DMS153 treated with DMSO at 0.1 percent for 48 hours (cell line): Measurements from ENCODE around the gene AATK.

Source experiments
- DNase-seq: peaks from one replicate; lab custom pipeline; 2025; ENCODE audit not compliant: unreplicated experiment; lab: John Stamatoyannopoulos, UW

The AATK gene

DNA sequence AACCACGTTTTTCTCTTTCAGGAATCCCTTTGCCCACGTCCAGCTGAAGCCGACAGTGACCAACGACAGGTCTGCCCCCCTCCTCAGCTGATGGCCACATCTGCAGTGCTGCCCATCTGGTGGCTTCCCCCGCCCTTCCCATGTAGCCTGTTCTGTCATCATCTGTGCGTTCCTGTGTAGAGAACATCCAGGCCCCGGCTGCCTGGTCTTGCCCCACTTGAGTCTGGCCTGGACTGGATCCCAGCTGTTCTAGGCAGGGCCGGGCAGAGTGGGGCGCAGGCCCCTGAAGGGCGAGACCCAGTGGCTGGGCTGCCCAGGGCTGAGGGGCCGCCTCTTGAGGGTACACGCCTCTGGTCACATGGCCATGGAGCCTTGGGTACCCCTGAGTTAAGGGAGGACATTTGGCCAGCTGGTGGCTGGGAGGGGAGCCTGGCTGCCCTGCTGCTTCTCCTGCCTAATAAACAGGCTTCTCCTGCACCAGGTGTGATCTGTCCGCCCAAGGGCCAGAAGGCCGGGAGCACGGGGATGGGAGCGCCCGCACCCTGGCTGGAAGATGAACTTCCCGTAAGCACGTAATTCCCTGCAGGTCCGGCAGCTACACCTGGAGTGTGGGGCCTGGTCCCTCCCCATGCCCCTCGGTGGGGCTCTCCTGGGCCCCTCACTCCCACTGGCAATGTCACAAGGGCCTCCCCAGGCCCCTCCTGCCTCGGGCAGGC is 50.1 kb downstream of the AATK start:
- DNase-seq: no peak

DNA sequence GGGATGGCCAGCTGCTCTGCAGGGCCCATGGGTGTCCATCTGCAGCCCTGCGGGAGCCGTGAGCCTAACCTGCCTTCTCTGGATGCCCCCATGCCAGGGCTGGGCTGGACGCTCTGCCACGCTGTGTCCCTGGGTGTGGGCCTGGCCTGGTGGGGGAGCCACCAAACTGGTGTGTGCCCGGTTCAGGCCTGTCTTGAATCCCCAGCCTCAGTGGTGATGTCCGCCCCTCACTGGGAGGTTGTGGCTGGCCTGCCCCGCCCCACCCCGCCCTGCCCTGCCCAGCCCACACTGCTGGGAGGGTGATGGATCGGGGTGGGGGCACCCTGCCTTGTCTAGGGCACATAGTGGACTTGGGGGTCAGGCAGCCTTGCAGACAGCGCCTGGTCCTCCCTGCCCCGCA is 50.8 kb downstream of the AATK start:
- DNase-seq: no peak

DNA sequence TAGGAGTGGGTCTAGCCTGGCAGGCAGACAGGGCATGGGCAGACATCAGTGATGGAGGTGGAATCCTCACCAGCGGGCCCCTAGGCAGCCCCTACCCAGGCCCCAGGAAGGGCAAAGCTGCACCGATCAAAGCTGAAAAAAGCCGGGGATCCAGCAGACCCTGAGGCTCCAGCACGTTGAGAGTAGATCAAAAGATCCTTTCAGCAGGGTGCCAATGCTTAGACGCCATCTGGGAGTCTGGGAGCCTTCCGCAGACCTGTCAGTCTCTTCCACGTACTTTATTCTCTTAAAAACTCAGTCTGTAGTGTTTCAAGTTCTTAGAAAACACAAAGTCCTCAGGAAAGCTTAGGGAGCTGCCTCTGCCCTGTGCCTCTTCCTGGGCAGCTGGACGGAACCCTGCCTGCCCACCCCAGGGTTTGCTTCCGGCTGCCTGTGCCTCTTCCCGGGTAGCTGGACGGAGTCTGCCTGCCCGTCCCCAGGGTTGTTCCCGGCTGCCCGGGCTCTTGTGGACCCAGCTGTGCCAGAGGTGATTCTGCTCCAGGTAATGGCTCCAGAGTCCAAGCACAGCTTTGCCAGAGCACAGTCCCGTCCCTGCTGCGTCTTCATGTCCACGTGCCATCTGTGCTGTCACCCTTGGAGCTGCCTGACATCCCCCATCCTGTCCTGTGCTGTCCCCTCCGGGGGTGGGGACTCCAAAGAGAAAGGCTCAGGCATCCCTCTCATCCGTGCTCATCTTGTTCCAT is 51.5 kb downstream of the AATK start:
- no peak for DNase-seq

DNA sequence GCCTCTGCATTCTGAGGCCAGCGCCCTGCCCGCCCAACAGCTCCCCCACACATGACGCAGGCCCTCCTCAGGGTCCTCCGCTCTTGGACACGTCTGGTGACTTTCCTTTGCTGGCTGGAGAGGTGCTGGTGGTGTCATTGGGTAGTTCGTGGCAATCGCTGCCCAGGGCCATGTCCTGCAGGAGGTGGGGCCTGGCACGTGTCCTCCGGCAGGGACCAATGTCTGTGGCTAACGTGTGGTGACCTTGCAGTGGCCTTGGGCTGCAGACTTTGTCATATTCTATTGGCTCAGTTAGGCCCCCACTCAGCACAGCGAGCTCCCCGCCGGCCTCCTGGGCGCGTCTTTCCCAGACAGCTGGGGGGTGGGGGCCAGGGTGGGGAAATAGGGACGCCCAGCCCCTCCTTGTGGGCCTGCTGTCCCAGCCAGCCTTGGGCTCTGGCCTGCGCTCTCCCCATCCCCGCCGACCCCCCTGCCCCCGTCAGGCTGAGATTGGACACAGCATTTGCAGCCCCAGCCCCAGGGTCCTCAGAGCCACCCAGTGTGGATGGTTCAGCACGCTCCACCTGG is 52.8 kb downstream of the AATK start:
- no peak for DNase-seq

DNA sequence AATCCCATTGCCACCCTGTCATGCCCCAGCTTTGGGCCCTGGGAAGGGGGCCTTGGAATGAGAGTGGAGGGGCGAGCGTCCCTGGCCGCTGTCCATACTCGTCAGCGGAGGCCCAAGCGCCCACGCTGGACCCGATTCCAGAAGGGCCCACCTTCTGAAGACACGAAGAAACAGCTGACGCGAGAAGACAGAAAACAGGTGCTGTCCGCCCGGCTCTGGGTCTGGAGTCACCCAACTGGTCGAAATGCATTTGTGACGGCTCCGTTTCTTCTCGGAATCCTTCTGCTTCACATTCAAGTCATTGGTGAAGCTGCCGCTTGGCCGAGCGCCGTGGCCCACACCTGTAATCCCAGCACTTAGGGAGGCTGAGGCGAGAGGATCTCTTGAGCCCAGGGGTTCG is 53.6 kb downstream of the AATK start:
- no peak for DNase-seq

DNA sequence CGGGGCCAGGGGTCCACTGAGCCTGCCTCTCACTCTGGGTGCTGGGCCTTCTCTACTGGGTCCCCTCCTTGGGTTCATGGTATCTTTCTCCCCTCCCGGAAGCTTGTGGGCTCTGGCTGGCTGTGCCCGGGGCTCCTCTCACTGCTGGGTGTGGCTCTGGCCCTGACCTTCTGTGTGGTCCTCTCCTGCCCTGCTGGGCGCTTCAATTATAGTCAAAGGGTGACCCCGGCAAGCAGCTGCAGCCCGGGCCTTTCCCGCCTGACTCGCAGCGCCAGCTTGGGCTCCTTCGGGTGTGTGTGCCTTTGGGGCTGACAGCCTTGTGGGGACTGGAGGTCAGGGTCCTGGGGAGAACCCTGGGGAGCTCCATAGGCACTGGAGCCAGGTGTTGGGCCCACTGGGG is 55.0 kb downstream of the AATK start:
- no peak for DNase-seq

DNA sequence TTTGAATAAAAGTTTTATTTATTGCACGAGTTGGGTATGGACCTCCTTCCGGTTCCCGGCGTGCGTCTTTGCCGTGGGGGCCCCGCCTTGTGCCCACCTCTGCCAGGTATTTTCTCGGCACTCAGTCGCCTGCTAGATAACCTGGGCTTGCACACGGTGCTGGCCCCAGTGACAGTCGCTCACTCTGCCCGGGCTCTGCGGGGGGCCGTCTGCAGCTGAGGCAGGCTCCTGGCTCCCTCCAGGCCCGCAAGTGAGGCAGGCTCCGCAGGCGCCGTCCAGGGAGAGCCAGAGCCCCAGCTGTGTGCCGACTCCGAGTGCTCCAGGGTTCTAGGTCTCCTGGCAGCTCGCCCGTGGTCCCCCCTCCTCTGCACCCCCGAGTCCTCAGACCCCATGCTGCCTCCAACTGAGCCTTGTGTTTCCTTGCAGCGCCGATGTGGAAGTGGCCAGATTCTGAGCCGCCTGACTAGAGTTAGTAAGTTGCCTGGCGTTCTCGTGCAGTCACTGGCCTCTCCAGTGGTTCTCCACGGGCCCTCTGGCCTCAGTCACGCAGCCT is 55.5 kb downstream of the AATK start:
- no peak for DNase-seq

DNA sequence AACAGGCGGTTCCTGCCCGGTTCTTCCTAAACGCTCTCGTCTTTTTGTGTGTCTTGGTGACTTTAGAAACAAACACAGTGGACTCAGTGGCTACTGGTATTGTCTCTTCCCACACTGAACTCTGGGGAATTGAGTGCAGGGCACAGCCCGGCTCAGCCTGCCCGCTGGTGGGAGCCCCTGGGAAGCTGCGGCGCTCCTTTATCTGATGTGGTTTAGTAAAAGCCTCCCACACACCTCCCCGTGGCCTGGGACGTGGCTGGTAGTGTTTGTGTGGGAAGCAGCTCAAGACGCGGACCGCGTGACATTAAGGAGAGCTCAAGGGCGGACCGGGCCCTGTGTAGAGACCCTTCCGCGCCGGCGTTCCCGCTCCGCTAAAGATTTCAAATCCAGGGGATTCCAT is 56.1 kb downstream of the AATK start:
- no peak for DNase-seq

DNA sequence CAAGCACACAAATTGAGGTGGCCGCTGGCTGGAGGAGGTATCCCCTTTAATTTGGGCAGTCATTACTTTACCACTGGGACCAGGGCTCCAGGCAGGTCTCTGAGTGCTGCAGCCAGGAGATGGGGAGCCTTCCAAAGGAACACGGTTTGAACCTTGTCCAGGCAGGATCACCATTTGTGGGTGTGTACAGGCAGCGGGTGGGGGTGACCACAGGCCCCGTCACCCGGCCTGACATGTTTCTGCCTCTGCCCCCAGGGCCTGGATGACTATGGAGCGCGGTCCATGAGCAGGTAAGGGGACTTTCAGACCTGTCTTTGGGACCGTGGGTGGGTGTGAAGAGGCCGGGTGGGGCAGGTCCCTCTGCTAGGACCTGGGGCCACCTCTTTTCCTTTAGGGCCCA is 57.8 kb downstream of the AATK start:
- DNase-seq: no peak

DNA sequence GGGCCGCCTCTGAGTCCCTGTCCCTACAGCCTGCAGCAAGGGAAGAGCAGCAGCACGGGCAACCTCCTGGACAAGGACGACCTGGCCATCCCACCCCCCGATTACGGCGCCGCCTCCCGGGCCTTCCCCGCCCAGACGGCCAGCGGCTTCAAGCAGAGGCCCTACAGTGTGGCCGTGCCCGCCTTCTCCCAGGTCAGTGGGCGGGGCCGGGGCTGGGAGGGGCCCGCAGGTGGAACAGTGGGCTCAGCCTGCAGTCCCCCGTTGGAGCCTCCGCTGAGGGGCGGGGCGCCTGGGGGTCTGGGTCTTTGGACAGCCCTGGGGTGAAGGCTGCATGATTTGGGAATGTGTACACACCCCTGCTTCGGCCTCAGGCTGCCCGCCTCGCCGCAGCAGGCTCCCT is 59.3 kb downstream of the AATK start:
- no peak for DNase-seq

DNA sequence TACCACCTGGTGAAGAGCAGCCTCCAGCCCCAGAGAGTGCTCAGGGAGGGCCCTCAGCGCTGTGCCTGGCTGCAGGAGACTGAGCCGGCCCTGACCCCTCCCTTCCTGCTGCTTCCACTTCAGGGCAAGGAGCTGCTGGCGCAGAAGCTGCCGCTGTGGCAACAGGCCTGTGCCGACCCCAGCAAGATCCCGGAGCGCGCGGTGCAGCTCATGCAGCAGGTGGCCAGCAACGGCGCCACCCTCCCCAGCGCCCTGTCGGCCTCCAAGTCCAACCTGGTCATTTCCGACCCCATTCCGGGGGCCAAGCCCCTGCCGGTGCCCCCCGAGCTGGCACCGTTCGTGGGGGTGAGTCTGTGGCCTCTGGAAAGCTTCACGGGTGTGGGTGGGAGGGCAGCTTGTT is 62.6 kb downstream of the AATK start:
- DNase-seq: no peak

DNA sequence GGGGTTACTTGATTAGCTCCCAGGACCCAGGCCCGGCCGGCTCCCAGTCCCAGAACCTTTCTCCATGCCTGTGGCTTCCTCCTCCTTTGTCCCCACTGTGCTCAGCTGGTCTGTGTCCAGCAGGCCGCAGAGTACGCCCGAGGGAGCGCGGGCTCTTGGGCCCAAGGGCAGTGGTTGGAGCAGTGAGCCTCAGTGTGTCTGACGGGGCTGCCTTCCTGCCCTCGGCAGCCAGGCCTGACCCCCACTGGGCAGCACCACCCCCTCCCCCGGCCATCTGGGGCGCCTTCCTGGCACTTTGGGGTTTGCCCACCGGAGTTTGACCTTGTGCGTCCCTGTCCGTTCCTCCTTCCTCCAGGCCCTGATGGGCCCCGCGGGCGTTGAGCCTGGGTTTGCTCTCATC is 63.2 kb downstream of the AATK start:
- DNase-seq: no peak

DNA sequence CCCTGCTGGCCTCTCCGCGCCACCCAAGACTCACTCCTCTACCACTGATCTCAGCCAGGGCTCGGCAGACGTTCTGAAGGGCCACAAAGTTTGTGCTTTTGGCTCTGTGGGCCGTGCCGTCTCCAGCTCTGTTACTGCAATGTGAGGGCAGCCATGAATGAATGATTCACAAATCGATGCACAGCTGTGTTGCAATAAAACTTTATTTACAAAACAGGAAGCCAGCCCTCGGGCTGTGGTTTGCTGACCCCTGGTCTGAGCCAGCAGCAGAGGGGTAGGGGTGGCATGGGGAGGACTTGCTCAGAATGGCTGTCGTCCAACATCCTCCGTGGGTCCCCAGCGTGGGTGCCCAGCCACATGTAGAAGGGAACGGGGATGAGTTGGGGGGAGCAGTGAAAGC is 63.7 kb downstream of the AATK start:
- no peak for DNase-seq

DNA sequence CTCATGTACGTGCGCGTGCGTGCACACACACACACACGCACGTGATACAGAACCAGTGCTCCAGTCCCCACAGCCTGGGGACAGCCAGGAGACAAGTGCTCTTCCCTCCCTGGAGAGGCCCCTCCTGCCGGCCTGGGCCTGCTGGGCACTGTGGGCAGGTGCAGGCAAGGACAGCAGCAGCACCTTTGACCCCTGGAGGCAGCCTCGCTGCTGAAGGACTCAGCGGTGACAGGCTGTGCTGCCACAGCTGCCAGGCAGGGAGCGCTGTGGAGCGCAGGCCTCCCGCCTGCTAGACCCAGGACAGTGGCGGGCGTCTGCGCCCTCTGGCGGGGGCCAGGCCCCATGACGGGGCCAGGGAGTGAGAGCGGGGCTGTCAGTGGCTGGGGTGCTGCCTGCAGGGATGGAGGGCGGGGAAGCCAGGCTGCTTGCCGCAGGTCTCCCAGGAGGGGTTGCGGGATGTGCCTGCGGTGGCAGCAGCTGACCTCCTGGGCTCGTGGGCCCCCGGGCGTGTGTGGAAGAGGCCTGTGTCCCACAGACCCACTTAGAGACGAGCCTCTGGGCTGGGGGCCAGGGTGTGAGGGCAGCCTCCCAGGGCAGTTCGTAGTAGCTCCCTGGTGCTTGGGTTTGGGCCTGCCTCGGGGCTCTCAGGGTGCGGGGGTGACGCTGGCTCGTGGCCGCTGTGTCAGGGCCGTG is 64.3 kb downstream of the AATK start:
- DNase-seq: peak; percentile 50

DNA sequence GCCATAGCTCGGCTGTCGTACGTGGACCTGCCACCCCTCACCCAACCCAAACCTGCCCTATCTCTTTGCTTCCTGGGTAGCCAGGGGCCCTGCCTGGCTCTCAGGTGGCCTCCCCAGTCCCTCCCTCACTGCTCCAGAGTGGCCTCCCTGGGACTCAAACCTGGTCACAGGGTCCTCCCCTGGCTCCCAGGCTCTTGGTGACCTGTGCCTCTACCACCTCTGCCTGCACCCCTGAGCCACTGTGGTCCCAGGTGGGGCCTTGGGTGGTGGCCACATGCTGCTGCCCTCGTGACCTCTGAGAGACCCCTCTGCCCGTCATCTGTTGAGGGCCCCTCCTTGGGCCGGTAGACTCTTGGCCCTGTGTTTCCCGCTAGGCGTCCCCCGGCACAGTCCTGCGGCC is 65.4 kb downstream of the AATK start:
- DNase-seq: no peak

DNA sequence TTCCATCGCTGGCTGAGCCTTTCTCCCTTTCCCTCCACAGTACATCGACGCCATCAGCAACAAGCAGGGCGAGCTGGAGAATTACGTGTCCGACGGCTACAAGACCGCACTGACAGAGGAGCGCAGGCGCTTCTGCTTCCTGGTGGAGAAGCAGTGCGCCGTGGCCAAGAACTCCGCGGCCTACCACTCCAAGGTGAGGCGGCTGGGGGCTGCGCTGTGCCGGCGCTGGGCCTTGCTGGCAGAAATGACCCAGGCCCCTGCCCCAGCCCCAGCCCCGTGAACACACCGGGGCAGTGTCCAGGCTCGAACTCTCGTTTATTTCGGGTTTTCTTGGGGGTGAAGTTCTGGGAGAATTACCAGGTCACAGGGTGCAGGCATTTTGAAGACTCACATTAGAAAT is 66.1 kb downstream of the AATK start:
- no peak for DNase-seq

DNA sequence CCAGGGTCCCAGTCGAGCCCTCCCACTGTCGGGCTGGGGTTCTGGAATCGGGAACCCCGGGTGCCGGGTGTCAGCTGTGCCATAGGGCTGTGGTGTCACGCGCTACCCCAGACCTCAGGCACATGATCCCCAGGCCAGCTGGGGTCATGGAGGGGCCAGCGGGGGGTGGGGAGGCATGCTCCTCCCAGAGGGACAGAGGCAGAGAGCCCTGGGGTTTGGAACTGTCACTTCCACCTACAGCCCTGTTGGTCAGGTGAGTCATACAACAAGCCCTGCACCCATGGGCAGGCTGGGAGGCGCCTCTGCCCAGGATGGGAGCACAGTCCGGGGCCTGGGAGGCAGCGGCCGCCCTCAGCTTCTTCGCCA is 68.1 kb downstream of the AATK start:
- no peak for DNase-seq

DNA sequence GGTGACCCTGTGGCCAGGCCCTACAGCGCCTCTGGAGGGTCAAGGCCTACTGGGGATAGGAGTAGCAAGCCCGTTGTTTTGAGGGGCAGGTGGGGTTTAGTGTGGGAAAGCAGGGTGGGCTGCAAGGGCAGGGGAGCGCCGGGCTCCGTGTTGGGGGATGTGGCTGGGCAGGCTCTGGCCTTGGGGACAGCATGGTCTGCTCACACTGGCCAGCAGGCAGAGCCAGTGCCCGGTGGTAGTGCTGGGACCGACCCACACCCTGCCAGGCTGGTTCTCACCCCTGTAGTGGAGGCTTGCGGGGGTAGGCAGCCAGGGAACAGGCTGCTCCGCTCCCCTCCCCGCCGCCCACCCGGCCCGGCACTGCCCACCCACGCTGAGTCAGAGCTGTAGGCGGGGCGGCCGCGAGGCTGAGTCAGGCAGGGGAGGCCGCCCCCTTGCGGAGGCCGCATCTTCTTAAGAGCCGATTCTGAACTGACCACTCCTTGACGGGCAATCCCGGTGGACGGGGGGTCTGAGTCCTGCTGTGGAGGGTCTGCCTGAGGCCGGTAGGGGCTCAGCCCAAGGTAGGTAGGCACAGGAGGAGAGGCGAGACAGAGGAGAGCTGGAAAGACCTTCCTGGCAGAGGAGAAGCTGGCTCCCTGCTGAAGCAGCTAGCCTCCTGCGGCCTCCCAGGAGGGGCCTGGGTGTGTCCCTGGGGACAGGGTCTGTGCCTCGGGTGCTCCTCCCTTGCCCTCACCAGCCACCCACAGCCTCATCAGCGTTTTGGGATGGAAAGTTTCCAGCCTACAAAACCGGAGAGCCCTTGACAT is 68.7 kb downstream of the AATK start:
- no peak for DNase-seq

DNA sequence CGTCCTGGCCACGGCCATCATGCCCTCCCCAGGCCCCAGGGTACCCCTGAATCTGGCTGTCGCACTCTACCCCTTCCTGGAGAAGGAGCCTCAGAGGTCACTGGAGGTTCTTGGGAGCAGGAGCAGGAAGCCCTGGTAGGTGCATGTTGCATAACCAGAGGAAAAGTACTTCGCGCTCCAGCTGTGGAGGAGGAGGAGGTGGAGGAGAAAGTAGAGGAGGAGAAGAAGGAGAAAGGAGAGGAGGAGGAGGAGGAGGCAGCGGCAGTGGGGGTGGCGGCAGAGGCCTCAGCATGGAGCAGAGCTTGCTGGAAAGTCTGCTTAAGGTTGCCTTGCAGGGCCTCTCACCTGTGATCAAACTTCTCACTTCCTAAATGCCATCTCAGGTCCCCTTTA is 69.3 kb downstream of the AATK start:
- DNase-seq: no peak

DNA sequence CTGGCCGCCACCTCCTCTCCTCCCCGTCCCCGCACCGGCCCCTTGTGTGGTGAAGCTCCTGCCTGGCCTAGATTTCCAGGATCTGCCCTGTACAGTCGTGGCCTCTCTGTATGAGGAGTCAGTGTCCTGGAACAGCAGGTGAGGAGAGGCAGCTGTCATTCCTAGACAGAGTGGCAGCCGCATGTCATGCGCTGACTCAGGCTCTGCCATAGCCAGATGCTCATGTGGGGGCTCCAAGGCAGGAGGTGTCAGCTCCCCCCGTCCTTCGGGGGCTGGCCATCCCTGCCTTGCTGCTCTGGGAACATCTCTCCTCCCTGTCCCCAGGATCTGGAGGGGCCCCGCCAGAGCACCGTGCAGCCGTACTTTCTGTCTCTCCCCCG is 70.6 kb downstream of the AATK start:
- DNase-seq: no peak
